Embryonic facial prominence (tissue), 1 donor: ENCODE measurements around the gene ADAMTSL3.

ENCODE experiments used
- DNase-seq: peaks from one replicate; pipeline ENCODE4 v3.0.0-alpha.2; 2016; ENCODE audit errors: extremely low spot score

Gene ADAMTSL3

GRCh38 chr15:83980637-83981036 is 326.7 kb downstream of the ADAMTSL3 start:
- DNase-seq: no peak

DNA sequence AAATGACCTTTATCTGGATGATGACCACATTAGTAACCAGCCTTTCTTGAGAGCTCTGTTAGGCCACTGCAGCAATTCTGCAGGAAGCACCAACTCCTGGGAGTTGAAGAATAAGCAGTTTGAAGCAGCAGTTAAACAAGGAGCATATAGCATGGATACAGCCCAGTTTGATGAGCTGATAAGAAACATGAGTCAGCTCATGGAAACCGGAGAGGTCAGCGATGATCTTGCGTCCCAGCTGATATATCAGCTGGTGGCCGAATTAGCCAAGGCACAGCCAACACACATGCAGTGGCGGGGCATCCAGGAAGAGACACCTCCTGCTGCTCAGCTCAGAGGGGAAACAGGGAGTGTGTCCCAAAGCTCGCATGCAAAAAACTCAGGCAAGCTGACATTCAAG is 328.8 kb downstream of the ADAMTSL3 start:
- no peak for DNase-seq

DNA sequence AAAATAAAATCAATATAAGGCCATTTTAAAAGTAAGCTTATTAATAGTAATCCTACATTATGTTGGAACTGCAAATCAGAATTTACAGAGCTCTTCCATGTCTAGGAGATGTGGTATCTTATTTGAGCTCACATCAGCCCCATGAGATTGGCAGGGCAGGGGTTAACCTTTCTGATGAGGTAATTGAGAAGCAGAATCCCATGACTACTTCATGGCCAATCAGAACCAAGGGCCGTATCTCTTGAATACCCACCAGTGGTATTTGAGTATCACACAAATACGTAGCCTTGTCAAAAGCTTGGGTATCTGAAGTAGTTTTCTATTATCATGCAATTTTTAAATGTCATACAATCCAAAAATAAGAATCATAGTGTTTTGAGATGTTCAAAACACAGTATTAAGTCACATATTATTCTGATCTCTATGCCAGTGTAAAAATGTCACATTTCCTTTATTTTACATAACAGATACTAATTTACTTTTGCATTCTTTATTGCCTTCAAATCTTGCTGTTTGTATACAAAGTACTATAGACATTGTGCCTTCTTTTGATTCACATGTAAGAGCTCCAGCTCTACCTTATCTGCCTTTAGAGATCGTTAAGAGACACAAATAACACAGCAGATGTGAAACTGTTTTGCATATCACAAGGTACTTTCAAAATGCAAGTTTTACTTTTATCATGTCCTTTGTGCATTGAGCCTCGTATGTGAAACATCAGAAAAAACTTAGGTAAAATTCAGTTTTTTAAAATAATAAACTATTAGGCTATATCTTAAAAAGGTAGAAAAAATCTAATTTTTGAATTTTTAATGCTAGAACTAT is 329.9 kb downstream of the ADAMTSL3 start:
- DNase-seq: no peak

GRCh38 chr15:83984601-83985000 is 330.7 kb downstream of the ADAMTSL3 start:
- DNase-seq: no peak

GRCh38 chr15:83991163-83991562 is 337.2 kb downstream of the ADAMTSL3 start:
- DNase-seq: no peak

- DNase-seq: no peak
These were observed 338.6 kb downstream of the ADAMTSL3 start for GRCh38 chr15:83992324-83993031.

DNA sequence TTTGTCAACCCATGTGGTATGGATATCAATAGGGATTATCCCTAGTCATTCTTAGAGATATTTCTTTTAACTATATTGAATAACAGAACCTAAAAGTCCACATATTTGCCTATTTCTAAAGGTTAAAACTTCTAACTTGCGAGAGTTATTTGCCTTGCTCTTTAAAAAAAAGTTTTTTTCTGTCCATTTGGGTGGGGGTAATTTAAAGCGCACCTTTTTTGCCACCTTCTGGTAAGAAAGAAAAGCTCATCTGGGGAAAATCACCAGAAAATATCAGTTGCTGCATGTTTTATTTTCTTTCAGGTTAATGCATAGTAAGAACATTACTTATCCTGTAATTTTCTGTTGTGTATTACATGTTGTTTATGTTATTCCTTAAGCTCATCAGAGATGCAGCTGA is 339.7 kb downstream of the ADAMTSL3 start:
- DNase-seq: no peak

DNA sequence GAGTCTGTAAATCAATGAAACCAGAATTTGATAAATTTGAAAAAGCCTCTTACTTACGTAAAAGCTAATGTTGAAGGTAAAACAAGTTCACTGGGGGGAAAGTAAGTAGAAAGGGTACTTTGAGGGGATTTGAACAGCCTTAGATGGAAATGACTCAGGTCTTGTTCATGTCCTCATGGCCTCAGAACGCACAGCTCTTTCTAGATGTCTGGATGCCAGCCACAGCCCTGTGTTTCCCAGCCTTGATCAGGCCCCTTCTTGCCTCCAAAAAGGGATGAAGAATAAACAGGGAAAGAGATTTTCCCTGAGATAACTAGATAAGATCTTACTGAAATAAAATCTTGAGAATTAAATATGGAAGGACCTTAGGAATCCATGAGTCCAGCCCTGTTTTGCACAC is 344.6 kb downstream of the ADAMTSL3 start:
- DNase-seq: no peak

GRCh38 chr15:83999396-84000135 is 345.6 kb downstream of the ADAMTSL3 start:
- DNase-seq: no peak

GRCh38 chr15:84001037-84001436 is 347.1 kb downstream of the ADAMTSL3 start:
- DNase-seq: no peak

DNA sequence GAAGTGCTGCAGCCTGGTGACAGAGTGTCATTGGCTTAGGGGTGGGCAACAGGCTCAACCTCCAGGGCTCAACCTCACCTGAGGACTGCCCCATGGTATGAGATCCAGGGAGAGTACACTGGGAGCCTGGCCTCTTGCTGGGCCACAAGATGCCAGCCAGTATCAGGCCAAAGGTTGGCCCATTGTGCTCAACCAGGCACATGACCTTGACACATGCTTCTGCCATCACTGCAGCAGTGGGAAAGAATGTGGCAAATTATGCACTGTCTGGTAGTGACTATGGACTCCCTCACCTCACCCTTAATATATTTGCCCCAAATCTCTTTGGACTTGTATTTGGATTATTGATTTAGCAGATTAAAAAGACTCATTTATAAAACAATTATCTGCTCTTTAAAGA is 347.7 kb downstream of the ADAMTSL3 start:
- DNase-seq: no peak

GRCh38 chr15:84003791-84004503 is 350.0 kb downstream of the ADAMTSL3 start:
- no peak for DNase-seq

DNA sequence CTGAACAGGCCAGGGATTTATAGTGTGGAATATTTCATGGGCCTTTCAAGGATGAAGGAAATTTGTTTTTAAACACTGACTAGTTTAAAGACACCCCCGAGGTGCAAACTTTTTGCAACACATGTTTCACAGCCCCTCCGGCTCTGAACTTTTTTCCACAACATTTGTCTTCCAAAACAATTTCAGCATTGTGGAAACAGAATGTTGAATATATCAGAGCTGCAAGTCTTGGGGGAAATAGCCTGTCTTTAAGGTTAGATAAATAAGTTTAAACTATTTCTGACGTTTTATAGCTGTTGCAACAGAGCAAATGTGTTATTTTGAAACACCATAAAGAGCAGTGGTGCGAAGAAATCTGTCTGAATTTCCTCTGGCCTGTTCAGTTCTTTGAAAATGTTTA is 352.5 kb downstream of the ADAMTSL3 start:
- DNase-seq: no peak

DNA sequence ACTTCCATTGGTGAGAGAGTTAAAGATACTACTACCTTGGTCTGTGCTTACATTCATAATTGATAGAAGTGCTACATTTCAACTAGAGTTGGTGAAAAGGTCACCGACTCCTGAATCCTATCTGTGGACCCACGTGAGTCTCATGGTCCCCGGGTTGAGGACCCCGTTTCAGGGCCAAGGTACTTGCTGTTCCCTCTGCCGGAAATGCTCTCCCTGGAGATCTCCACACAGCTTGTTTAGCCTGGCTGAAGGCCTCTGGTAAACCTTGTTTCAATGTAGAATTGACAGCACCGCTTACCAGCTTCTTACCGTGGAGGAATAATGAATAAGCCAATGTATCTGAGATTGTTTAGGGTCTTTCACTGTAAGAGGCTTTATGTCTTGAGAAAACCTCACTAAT is 355.7 kb downstream of the ADAMTSL3 start:
- DNase-seq: no peak

GRCh38 chr15:84010246-84010645 is 356.3 kb downstream of the ADAMTSL3 start:
- no peak for DNase-seq

DNA sequence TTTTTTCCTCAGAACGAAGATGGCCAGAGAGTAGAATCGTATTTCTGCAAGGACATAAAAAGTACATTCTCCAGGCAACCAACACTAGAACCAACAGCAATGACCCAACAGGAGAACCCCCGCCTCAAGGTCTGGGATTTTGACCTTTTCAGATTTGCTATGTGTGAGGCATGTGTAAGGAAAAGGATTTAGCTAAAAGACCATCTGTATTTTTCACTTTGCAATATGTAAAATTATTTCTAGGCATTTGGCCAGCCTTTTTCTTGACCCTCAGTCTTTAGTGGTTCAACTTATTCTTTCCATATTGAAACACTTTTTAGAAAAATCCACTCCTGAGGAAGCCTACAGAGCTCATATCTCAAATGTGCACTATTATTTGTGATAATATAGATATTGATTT is 362.4 kb downstream of the ADAMTSL3 start:
- DNase-seq: no peak

DNA sequence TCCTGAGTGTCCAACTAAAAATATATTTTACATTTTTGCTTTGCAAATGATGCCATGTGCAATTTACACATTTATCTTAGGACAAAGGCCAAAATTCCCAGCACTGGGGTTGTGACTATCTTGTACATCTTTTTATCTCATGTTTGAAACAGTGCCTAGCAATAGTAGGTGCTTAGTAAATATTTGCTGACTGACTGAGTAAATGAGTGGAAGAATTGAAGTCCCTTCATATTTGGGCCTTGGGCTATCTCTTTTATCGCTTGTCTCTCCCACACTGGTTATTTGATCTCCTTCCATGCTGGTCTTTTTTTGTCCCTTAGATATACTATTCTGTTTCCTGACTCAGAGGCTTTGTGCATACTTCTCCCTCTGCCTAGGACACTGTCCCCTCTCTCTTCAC is 368.6 kb downstream of the ADAMTSL3 start:
- no peak for DNase-seq

DNA sequence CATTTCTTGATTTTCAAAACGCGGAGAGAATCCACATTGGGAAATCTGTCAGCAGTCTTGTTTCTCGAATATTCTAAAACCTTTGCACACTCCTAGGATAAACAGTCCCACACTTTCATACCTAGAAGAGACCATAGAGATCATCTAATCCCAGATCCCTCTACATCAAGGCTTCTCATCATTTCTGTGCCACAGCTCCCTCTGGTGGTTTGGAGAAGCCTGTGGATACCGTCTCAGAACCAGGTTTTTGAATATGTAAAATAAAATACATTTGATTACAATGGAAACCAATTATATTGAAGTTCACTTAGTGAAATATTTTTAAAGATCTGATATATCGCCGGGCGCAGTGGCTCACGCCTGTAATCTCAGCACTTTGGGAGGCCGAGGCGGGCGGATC is 369.7 kb downstream of the ADAMTSL3 start:
- no peak for DNase-seq

GRCh38 chr15:84033793-84034553 is 380.1 kb downstream of the ADAMTSL3 start:
- DNase-seq: no peak

- no peak for DNase-seq
These were observed 380.9 kb downstream of the ADAMTSL3 start for GRCh38 chr15:84034578-84035398.
